ENCODE results near the gene ANO7.

Gene ANO7

DNA sequence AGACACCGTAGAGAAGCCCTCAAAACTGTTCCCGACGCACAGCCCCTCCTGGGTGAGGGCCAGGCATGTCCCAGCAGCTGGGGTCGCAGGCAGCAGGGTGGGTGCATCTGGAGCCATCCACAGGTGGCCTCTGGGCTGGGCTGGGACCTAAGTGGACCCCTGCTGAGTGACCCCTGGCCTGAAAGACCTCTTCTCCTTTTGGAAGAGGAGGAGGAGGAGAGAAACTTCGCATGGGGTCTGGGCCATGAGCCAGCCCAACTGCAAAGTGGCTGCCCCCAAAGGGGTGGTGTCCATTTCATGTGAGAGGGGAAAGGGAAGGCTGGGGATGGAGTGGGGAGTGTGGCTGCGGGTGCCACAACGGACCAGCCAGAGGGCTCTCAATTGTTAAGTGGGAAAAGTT lies 25.1 kb downstream of the ANO7 start:
- no peak for DNase-seq

DNA sequence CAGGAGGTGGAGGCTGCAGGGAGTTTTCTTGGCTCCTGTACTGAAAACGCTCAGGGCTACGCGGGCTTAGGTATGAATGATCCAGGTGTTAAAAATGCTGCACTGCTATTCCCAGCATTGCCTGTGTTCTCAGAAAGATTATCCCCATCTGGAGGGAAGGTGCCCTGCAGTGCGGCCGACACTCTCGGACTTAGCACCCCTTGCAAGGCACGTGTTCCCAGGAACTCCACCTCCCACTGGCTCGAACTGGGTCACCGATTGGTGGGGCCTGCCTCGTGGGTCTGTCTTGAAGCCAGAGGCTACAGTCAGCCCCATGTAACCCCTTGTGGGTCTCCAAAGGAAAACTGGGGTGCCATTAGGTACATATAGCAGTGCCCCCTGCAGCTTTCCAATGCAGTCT lies 25.7 kb downstream of the ANO7 start:
- DNase-seq, result no peak

DNA sequence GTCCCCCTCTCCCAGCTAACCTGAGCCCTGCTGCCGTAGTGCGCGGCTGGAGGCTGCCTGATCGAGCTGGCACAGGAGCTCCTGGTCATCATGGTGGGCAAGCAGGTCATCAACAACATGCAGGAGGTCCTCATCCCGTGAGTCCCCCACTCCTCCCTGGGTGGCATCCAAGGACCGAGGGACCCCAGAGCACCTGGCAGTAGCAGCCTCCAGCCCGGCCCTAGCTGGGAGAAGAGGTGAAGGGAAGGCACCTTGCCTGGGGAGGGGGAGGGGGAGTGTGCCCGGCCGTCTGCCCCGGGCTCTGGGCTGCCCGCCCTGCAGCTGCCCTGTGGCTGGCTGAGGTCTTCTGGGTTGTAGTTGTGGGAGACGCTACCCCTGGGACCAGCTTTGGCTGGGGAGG lies 26.3 kb downstream of the ANO7 start:
- DNase-seq, result no peak

DNA sequence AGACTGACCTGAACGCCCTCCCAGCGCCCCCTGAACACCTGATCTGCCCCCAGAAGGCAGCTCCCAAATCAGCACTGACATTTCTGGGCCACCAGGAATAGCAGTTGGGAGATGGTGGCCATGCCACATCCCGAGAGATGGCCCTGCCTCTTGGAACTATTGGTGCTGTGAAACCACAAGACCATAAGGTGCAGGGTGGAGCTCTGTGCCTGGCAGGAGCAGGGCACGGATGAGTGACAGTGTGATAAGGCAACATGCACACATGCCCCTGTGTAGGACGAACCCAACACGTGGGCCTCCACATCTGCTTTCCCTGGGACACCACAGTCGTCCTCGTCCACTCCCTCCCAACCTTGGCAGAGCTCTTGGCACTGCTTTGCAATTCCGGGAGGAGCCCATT lies 26.9 kb downstream of the ANO7 start:
- DNase-seq, result no peak

DNA sequence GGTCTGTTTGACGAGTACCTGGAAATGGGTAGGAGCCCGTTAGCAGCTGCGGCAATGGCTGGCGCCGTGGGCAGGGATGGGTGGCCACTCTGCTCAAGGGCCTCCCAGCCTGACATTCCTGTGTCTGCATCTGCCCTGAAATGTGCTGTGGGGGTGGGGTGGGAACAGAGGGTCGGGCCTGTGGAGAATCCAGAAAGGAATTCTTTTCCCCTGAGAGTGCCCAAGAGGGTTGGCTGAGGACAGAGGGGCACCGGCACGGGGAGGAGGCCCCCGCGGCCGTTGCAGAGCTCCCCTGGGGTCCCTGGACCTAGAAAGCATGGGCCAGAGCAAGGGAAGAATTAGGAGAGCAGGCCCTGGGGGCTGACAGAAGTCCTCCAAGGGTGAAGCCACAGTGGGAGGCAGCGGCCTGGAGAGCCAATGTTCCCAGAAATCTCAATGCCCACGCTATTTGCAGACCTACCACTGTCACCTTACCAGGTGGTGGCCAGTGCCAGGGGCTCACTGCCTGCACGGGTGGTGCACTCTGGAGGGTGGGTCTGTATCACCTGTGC lies 27.8 kb downstream of the ANO7 start:
- no peak for DNase-seq

DNA sequence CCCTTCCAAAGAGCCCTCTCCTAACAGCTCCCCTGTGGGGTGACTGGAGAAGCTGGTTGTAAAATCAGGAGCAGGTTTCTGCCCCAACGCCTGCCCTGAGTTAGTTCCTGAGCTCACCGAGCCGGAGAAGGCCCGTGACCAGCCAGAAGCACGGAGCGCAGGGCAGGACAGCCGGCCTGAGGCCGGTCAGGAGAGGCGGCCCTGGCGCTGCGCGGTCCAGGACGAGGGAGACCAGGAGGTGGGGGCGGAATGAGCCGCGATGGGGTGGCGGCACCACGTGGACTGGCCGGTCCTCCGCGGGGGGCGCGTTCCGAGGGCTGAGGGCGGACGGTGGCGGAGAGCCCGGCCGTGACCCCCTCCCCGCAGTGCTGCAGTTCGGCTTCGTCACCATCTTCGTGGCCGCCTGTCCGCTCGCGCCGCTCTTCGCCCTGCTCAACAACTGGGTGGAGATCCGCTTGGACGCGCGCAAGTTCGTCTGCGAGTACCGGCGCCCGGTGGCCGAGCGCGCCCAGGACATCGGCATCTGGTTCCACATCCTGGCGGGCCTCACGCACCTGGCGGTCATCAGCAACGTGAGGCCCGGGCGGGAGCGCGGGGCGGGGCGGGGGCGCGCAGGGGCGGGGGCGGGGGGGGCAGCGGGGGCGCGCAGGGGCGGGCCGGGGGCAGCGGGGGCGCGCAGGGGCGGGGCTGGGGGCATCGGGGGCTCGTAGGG lies 29.0 kb downstream of the ANO7 start:
- DNase-seq, result peak; percentile 85

DNA sequence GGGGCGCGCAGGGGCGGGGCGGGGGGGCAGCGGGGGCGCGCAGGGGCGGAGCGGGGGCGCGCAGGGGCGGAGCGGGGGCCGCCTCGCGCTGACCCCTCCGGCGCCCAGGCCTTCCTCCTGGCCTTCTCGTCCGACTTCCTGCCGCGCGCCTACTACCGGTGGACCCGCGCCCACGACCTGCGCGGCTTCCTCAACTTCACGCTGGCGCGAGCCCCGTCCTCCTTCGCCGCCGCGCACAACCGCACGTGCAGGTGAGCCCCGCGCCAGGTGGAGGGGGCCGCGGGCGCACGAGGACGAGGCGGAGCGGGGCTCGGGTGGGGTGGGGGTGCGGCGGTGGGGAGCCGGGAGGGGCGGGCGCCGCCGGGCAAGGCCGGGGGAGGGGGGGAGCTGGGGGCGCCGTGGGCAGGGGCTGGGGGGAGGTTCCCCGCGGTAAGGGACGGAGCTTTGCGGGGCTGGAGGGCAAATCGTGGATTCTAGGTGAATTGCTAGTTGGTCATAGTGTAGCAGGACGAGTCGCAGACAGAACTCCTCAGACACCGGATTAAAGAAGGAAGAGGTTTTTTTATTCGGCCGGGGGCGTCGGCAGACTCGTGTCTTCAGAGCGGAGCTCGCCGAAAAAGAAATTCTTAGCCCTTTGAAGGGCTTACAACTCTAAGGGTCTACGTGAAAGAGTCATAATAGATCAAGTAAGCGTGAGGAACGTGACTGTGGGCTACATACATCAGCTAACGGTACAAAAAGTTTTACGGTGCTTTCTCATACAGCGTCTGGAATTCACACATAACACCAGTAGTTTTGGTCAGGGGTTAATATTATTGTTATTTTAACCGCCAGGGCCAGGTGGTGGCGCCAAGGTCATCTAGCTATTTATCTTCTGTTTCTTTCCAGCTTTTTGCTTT lies 29.9 kb downstream of the ANO7 start:
- no peak for DNase-seq

DNA sequence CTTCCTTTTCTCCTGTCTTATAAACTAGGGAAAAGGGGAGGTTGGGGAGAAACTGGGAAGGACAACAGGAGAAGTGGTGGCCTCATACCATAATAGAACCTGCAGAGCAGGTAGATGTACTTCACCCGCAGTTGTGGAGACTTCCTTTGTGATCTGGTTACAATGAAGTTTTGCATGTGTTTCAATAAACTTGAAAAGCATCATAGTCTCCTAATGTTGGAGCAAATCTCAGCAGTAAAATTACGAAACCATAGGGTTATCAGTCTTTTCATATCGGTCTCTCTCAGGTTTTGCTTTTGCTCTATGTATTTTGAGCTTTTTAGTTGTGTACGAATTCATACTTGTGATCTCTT lies 30.5 kb downstream of the ANO7 start:
- DNase-seq, result no peak

DNA sequence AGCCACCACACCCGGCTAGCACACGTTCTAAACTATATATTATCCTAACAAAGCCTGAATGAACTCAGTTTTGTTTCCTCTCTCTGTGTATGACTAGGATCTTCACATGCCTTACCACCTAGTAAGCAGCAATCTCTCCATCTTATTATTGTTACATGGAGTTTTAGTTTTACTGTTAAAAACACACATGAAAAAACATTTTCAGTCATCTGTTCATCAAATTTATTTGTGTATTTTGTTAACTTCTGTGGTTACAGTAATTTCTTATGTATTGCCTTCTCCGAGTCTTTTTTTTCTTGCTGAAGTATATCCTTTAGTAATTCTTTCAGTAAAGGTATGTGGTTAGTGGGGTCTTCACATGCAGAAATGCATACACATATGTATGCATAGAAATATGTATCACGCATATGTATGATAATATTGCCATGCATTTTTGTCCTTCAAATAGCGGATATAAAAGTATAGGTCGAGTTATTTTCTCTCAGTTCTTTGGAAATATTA lies 31.4 kb downstream of the ANO7 start:
- no peak for DNase-seq

DNA sequence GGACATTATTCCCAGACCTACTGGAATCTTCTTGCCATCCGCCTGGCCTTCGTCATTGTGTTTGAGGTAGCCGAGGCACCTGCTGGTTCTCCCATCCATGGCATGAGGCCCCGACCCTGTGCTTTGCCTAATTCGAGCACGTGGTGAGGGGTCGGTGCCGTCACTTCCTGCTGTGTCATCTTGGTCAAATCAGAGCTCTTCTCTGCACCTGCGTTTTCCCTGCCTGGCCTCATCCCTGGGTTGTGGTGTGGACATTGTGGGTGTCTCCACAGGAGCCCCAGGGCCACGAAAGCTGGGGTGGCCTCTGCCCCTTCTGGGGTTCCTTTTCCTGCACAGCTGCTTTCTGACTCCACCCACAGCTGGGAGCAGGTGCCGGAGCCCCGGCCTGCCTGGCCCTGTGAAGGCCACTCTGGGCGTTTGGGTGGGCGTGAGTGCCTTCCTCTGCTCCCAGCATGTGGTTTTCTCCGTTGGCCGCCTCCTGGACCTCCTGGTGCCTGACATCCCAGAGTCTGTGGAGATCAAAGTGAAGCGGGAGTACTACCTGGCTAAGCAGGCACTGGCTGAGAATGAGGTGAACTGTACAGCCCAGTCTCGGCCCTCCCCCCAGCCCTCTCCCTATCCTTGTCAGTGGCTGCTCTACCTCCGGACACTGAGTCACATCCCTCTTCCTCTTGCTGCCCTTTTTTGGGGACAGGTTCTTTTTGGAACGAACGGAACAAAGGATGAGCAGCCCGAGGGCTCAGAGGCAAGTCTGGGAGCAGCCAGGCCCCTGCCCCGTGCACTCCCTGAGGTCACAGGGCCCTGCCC lies 34.9 kb downstream of the ANO7 start:
- DNase-seq, result no peak

DNA sequence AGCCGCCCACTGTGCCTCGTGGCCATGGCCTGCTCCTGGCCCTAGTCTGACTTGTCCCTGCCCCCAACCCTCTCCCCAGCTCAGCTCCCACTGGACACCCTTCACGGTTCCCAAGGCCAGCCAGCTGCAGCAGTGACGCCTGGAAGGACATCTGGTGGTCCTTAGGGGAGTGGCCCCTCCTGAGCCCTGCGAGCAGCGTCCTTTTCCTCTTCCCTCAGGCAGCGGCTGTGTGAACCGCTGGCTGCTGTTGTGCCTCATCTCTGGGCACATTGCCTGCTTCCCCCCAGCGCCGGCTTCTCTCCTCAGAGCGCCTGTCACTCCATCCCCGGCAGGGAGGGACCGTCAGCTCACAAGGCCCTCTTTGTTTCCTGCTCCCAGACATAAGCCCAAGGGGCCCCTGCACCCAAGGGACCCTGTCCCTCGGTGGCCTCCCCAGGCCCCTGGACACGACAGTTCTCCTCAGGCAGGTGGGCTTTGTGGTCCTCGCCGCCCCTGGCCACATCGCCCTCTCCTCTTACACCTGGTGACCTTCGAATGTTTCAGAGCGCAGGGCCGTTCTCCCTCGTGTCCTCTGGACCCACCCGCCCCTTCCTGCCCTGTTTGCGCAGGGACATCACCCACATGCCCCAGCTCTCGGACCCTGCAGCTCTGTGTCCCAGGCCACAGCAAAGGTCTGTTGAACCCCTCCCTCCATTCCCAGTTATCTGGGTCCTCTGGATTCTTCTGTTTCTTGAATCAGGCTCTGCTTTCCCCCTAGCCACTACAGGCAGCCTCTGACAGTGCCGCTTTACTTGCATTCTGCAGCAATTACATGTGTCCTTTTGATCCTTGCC lies 35.8 kb downstream of the ANO7 start:
- DNase-seq, result peak; percentile 67

DNA sequence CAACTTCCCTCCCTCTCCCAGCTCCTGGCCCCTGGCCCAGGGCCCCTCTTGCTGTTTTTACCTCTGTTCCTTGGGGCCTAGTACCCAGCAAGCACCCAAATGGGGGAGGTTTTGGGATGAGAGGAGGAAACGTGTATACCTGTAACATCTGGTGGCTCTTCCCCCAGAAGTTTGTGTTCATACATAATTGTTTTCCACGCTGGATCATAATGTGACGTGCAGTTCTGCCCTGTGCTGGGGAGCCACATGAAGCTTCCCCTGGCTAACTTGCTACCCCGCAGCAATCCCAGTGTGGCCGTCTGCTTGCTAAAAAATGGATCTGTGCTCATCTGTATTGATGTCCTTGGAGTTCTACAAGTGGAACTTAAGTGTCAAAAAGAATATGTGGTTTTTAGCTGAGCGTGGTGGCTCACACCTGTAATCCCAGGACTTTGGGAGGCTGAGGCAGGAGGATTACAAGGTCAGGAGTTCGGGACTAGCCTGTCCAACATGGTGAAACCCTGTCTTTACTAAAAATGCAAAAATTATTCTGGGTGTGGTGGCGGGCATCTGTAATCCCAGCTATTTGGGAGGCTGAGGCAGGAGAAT lies 36.5 kb downstream of the ANO7 start:
- no peak for DNase-seq

DNA sequence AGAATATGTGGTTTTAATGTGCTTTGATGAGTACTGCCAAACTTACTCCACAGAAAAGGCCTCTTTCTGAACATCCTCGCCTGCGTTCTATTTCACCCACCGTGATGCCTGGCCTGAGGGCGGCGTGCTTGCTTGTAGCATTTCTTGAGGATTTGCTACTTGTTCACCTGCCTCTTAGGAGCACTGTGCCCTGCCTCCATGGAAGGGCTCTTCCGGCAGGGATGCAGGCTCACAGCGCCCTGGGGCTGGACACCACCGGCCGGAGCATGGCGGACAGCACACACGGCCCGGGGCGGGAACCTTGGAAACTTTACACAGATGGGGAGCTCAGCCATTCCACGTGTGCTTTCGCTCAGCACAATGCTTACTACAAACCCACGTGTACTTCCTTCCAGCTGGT lies 37.1 kb downstream of the ANO7 start:
- no peak for DNase-seq

DNA sequence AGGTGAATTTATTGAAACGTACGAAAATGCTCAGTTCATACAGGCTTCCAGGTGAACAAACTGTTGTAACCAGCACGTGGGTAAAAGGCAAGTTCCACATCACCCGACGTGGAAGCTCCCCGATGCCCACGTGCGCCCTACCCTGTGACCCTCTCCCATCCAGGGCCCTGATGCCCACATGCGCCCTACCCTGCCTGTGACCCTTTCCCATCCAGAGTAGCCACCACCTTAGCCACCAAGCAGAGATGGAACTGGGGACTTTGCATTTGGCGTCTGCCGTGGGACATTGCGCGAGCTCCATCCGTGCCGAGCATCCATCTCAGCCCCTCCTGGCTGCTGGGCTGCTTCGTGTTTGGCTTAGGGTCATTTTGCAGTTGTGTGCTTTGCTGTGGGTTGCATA lies 37.5 kb downstream of the ANO7 start:
- DNase-seq, result no peak

DNA sequence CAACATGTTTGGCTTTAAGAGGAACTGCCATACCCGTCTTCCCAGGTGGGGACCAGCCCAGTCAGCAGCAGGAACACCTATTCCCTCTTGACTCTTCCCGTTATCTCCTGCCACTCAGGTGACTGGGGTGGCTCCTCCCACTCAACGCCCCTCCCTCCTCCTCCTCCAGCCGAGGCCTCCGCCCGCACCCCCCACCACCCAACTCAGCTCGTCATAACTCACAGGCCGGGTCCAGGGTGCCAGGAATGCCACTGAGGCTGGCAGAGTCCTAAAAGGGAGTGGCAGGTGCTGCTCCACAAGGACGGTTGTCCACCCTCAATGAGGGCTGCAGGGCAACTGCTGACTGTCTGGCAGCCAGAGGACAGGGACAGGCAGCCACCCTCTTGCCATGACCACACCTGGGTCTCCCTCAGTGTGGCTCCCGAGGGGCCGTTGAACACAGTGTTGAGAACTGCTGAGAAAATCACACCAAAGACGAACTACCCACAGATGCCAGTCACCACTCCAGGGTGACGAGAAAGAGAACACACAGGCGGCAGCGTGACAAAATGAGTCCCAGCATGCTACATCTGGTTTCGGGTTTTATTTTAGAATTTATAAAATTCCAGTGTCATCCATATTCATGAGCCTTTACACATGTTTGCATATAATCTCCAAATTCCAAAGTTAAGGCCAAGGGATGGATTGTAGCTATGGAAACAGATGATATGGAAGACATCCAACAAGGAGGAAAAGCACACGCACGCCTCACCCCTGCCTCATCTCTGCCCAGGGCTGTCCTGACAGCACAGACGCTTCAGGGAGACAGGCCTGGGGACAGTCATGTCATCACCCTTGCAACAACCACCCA lies 38.5 kb downstream of the ANO7 start:
- DNase-seq, result no peak

DNA sequence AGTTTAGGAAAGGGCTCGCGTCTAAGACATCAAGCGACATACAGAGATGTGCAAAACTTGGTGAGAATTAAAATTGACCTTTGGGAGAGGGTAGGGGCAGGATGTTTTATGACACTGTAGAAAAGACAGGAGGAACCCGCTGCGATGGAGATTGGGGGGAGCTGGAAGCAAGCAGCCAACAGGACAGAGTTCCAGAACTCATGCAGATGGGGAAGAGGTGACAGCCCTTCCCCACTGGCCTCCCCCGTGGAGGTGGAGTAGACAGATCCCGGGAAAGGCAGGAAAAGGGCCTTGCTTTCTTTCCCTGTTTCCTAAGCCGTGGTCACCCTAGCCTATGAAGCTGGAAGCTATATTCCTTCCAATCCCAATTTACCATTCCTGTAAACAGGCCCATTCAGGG lies 39.1 kb downstream of the ANO7 start:
- DNase-seq, result no peak

DNA sequence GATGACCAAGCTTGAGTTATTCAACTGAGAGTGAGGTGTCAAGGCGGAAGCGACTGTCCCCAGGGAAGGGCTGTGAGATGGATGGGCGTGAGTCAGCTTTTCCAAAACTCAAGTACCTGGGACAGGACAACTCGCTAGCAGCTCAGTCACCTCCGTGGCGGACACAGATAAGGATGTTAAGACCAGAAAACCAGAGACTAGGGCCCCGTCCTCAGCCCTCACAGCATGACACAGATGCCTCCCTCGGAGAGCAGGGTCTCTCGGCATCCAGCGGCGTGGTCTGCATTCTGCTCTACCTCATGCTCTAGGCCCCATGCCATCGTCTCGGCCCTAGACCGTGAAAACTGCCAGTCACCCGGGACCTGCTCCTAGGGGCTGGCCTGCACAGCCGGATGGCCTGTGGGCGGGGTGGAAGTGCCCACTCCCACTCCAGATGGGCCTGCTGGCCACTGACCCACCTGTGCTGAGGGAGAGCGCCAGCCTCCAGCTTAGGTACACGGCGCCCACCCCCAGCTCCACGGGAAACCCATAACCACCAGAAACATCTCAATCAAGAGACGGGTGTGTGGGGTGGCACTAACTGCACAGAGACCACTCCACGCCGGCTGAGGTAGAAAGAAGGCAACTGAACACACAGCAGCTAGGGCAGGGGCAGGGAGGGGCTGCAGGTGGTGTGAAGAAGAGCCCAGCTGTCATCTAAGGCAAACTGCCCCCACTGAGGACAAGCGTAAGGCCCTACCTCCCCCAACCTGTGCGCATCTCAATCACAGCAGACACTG lies 39.8 kb downstream of the ANO7 start:
- no peak for DNase-seq

DNA sequence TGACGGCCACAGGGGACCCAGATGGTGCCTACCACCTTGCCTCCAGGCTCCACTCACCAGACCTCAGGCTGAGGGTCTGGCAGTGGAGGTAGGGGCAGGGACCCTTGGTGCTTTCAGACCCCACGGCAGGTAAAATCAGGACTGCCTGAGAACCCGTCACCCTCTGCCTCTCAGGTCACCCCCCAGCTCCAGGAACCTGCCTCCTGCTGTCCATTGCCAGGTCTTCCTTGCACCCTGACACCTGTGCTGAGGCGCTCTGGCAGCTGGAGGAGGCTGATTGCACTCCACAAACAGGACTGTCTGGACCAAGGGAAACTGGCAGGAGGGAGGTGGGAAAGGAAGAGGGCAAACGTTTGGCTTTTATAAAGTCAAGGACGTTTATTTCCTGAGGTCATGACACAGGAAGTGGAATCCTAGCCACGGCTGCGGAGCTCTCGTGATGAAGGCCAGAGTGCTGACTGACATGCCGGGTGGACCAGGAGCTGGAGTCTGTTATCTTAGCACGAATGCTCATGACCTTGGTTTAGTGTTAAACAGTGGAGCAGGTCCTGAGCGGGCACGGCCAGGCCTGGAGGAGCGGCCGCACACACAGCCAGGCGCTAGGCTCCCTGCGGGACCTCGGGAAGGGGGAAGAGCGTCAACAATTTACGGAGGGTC lies 40.5 kb downstream of the ANO7 start:
- DNase-seq, result no peak

All from right forelimb (tissue), 1 donor.